ENCODE data around the gene SEMA3G.

The SEMA3G gene

DNA sequence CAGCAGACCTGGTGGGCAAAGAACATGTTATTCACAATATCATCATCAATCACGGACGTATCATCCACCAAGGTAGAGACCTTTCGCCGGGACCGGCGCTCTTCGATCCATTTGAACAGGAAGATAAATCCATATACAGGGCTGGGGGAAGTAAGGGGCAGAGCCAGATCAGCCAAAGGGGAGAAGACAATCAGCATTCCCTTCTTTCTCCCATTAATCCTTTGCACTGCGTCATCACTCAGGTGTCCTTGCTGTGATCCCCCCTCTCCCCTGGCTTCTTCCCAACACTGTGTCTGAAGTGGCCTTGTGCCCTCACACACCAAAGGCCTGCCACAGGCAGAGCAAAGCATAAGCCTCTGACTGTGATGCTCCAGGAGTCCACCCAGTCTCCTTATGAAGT is 36.4 kb downstream of the SEMA3G start:
- no peak for DNase-seq (ENCODE audit: low read depth)

DNA sequence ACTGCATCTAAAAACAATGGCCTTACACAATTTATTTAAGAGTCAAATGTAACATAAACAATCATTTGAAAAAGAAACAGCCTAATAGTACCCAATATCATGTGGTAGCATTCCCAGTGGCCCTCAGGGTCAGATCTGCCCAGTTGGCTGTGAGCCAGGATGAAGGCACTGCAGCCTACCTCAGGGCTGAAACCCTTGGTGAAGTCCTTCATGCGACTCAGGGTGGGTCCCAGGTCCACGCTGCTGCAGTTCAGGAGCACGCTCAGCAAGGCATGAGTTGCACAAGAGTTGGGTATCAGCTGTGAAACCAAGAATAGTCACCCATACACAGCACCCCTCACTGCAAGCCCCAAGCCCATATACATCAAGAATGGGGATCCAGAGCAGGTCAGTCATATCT is 37.1 kb downstream of the SEMA3G start:
- DNase-seq (ENCODE audit: low read depth): no peak

DNA sequence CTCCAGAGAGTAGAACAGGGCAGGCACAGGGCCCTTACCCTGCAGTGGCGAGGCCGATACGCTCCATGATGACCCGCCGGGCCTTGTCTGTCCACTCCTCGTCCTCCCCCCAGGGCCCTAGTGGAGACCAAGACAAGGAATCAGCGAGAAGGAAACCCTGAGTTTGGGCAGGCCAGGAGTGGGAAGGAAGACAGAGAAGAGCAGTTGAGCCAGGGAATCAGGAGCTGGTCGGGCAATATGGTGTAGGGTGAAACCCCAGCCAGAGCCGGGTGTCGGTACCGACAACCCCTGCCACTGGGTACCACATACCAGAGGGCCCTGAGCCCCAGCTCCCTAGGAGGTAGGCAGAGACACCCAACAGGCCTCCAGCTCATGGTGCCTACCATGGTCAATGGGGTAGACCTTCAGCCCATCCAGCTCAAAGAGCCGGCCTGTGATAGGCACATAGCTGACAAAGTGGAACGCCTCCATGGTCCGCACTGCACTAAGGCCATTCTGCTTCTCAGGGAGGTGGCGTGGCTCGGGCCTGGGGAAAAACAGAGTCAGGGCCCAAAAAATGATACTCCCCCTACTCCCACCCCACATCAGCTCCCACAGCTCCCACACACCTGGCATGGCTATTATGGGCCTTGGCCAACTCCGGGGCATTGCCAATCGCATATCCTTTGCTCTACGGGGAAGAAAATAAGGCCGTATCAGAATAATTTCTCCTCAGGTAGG is 38.0 kb downstream of the SEMA3G start:
- no peak for DNase-seq (ENCODE audit: low read depth)

DNA sequence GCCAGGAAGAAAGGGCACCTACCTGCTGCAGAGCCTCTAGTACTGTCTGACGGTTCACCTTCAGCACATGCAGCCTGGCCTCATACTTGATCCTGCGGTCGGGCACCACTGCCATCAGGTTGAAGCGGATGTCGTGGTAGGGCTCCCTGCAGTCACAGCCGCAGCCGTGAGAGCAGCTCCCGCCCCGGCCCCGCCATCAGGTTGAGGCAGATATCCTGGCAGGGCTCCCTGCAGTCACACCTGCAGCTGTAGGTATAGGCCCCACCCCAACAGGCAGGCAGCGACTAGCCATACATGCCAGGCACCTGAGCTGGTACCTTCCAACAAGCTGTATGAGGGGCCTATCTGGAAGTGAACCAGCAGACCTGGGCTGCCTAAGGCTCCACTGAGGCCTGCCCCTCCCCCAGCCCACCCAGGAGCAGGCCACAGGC is 38.7 kb downstream of the SEMA3G start:
- DNase-seq (ENCODE audit: low read depth): no peak

DNA sequence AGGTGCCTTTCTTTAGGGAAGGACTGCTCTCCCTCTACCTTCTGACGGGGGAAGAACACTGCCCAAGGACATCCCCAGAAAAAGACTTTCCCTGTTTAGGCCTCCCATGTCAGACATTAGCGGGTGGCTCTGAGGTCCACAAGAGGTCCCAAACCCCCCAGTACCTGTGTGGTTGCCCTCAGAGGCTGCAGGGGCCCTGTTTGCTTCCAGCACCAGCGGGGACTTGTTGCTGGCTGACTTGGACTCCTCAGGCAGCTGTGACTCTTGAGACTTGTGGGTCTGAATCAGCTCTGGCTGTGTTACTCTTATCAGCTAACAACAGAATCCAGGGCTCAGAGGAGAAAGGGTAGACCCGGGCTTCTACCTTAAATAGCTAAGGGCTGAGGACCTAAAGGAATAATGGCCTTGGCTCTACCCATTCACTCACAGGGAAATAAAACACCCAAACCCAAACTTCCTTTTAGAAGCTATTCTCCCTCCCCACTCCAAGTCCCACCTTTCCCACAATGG is 39.2 kb downstream of the SEMA3G start:
- DNase-seq (ENCODE audit: low read depth): no peak

DNA sequence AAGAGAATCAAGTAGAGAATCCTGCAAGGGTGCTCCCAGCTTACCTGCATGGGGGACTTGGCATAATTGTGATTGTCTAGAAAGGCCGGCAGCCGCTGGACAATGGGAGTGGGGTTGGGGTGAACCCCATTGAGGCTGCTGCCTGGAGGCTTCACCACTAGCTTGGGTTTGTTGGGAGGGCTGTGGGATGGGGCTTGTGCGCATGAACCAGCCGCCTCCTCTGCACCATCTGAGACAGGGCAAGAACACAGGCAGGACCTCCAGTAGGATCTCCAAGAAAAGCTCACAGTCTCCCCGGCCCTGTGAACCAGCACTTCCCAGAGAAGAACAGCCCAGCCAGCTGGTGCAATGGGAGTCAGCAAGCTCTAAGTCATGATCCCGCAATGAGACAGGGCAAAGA is 39.8 kb downstream of the SEMA3G start:
- DNase-seq (ENCODE audit: low read depth): no peak

DNA sequence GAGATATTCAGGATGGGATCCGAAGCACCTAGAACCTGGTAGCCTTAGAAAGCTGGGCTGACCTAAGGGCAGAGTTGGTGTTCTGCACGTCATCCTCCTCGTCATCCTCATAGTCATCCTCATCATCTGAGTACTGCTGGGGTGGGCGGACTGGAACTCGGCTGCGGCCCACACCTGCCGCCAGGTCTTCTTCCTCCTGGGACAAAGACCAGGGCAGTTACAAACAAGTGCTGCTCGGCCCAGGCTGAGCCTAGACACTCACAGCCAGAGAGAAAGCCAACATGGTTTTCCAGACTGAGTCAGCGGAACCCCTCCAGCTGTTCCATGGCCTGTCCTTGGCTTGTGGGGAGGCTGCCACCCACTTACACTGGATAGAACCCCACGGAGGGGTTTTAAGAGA is 40.5 kb downstream of the SEMA3G start:
- no peak for DNase-seq (ENCODE audit: low read depth)

DNA sequence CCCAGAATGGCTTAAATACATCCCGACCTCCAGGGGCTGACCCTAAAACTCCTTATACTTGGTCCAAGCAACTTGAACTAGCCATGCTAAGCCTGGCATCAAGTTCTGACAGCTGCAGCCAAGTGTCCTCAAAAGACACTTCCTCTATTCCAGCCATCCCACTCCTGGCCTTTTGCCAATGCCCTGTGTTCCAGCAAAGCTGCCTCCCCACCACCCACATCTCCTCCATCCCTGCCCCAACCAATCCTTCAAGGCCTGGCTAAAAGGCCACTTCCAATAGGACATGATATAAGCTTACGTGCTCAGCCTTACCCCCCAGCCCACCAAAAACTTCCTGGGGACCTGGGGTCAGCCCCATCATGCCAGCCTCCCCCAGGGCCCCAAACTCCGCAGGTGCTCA is 40.9 kb downstream of the SEMA3G start:
- no peak for DNase-seq (ENCODE audit: low read depth)

DNA sequence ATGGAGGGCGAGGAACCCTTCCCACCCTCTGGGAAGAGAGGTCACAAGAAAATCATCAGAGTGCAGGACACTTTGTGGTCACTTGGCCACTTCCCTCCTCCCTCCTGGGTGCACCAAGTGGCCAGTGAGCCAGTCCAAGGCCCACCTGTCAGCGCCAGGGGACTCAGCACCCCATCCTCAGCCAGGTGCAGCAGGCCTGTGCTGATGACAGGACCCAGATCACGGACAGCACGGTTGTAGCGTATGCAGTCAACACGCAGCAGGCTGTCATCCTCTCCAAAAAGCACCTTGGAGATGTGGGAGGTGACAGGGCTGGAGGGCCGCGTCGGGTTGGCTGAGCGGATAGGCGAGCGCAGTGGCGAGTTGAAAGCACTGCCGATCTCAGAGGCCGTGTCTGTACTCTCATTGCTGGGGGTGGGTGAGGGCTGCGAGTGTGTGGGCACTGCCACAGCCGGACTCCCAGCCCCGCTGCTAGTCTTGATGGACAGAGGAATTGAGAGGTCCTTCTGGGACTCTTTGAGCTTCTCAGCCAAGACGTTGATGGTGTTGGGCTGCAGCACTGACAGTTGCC is 41.5 kb downstream of the SEMA3G start:
- no peak for DNase-seq (ENCODE audit: low read depth)

DNA sequence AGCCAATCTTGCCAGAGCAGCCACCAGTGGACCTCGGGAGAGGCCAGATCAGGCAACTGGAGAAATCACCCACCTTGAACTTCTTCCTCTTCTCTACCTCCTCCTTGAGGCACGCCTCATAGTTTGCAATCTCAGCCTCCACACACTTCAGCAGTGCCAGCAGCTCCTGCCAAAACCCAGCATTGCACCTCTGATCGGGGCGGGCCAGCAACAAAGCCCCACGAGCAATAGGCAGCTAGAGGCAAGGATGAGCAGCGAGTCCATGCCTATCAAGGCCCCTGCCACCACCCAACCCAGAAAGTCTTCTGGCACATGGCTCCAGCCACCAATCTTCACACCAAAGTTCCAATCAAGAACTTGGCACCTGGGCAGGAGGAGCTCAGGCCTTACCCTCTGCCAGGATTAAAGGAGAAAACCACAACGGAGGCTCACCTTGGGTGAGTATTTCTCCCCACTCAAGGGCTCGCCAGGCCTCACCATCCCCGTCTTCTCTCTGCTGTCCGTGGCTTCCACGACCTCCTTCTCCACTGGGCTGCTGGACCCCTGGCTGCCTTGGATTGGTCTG is 42.1 kb downstream of the SEMA3G start:
- DNase-seq (ENCODE audit: low read depth): no peak

DNA sequence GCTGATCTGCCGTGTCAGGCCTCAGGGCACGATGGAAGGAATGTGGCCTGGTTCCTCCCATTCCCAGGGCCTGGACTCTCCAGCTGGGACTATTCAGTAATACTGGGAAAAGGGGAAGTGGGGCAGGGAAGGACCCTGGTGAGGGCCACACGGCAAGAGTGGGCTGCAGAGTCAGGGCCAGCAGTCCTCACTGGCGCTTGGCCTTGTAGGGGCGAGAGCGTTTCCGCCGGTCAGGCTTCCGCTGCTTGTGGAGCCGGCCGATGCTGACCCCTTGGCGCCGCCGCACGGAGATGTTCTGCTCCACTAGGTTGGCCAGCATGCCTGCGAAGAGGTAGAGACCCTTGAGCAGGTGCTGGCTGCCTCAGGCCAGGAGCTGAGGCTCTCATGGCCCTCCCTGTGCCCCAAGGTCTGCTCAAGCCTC is 42.8 kb downstream of the SEMA3G start:
- DNase-seq (ENCODE audit: low read depth): no peak

DNA sequence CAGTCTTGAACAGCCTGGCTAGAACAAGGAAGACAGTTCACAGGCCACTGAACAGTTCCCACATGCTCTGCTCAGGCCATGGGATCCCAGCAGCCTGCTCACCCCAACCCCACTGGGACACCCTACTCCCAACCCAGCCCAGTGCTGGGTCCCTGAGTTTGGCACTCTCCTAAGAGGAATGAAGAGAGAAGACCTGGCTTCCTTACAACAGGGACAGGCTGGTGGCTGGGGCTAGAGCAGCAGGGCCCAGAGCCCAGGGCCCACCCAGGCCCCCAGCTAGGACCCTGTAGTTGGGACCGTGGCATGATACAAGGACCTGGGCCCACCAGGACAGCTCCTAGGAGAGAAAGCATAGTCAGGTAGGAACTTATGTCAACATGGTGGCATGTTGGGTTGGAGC is 43.4 kb downstream of the SEMA3G start:
- DNase-seq (ENCODE audit: low read depth): no peak

DNA sequence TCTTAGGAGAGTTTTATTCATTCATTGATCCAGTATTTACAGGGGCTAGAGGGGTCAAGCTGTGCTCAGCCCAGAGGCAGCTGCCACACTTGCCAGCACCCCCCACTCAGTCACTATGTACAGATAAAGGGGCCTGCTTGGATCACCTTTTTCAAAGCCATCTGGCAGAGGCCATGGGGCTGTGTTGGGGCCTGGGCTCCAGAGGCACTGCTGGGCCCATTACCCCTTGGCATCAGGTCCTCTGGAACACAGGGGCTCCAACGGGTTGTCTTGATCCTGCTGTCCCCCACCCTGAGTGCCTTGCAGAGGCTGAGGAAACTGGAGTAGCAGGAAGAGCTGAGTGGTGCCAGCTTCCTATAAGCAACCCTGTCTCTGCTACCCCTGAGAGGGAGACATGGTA is 43.9 kb downstream of the SEMA3G start:
- no peak for DNase-seq (ENCODE audit: low read depth)

DNA sequence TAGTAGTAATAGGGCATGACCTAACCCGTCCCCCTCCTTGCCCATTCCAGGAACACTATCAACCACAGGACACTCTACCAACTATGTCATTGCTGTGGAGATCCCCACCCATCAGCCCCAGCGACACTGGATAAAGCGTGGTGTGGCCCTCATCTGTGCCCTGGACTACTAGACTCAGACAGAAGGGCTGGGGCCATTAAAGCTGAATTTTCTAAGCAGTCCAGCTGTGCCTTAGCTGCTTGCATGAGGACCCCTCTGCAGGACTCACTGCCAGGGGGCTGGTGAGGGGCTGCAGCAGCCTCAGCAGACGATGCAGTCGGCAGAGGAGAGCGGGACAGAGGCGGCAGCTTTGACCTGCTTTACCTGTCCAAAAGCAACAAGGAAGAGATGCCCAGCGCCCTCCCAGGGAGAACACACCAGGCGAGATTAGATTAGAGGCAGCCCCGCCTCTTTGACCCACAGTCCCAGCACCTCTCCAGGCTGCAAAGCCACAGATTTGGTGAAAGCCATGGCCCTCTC is 44.6 kb downstream of the SEMA3G start:
- DNase-seq (ENCODE audit: low read depth): no peak

DNA sequence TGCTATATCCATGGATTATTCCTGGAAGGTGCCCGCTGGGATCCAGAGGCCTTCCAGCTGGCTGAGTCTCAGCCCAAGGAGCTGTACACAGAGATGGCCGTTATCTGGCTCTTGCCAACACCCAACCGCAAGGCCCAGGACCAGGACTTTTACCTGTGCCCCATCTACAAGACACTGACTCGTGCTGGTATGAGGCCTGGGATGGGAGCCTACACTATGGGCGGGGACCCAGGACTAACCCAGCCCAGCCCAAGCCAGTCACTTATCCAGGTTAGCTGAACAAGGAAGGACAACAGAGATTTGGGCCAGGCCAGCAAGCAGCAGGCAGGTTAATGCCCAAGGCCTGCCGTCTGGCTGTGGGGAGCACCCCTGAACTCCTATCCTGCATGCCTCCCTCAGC is 45.3 kb downstream of the SEMA3G start:
- DNase-seq (ENCODE audit: low read depth): no peak

DNA sequence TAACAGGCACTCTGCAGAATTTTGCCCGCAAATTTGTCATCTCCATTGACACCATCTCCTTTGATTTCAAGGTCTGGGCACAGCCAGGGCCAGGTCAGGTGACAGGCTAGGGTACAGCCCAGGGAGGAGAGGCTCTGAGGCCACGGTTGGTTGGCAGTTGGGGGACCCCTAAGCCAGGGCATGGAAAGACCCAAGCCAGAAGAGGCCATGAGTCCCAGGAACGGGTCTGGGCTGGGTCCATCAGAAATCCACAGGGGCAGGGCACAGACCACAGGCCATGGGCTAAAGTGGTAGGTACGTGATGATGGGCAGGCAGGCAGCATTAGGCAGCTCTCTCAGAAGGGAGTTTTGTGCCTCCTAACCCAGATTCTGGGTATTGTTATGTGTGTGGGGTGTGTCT is 45.8 kb downstream of the SEMA3G start:
- no peak for DNase-seq (ENCODE audit: low read depth)

DNA sequence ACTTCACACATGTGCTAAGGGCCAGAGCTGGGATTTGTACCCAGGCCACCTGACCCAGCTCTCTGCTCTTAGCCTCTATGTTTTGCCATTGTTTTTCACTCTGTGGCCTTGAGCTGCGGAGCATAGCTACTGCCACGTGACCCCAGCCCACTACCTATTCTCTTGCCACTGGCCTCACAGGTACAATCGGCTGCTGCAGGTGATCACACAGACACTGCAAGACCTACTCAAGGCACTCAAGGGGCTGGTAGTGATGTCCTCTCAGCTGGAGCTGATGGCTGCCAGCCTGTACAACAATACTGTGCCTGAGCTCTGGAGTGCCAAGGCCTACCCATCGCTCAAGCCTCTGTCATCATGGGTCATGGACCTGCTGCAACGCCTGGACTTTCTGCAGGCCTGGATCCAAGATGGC is 46.2 kb downstream of the SEMA3G start:
- no peak for DNase-seq (ENCODE audit: low read depth)

DNA sequence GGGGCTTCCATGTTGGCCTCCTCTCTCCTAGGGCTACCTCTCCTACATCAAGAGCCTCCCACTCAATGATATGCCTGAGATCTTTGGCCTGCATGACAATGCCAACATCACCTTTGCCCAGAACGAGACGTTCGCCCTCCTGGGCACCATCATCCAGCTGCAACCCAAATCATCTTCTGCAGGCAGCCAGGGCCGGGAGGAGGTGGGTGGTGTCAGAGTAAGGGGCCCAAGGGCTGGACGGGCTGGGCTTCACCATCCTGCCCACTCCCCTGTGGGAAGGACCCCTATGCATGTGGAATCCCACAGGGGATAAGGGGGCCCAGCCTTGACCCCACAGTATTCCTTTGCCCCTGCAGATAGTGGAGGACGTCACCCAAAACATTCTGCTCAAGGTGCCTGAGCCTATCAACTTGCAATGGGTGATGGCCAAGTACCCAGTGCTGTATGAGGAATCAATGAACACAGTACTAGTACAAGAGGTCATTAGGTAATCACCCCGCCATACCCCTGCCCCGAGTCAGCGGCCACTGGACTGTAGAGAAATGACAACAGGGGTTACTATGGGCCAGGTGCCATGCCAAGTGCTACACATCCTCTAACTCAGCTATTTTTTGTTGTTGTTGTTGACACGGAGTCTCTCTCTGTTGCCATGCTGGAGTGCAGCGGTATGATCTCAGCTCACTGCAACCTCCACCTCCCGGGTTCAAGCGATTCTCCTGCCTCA is 47.1 kb downstream of the SEMA3G start:
- no peak for DNase-seq (ENCODE audit: low read depth)

DNA sequence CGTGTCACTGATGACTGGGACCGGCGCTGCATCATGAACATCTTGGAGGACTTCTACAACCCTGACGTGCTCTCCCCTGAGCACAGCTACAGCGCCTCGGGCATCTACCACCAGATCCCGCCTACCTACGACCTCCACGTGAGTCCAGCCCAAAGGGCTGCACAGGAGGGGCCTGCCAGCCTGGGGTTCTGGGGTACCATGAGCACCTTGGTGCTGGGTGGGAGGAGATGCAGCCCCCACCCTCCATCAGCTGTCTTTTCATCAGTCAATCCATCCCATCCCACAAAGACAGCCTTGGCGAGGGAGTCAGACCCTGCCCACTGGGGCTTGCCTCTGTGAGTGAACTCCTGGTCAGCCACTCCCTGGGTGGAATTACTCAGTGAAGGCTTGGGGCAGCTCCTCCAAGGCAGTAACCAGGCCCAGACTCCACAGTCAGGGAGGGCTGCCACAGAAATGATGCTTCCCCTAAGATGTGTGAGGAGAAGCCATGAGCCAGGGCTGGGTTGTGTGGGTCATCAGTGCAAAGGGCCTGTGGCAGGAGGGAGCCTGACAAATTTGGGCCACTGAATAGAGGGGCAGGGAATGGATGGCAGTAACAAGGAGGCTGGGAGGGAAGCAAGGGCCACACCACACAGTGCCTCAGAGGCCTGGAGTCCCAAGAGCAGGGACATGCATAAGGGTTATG is 47.9 kb downstream of the SEMA3G start:
- DNase-seq (ENCODE audit: low read depth): no peak

DNA sequence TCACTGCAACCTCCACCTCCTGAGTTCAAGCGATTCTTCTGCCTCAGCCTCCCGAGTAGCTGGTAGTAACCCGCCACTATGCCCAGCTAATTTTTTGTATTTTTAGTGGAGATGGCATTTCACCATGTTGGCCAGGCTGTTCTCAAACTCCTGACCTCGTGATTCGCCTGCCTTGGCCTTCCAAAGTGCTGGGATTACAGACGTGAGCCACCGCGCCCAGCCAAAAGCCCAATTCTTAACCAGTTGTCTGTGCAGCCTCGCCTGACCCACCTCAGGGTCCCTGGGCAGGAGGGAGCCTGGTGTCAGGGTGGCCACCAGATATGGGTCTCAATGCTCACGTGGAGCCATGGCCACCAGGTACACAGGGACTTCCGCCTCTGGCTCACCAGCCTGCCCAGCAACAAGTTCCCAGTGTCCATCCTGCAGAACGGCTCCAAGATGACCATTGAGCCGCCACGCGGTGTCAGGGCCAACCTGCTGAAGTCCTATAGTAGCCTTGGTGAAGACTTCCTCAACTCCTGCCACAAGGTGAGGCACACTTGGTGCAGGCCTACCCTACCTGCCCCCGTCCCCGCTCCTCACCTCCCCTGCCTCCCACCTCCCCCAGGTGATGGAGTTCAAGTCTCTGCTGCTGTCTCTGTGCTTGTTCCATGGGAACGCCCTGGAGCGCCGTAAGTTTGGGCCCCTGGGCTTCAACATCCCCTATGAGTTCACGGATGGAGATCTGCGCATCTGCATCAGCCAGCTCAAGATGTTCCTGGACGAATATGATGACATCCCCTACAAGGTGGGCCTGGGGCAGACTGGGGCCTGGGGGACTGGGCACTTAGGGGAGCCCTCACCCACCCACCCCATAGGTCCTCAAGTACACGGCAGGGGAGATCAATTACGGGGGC is 48.6 kb downstream of the SEMA3G start:
- DNase-seq (ENCODE audit: low read depth): no peak

DNA sequence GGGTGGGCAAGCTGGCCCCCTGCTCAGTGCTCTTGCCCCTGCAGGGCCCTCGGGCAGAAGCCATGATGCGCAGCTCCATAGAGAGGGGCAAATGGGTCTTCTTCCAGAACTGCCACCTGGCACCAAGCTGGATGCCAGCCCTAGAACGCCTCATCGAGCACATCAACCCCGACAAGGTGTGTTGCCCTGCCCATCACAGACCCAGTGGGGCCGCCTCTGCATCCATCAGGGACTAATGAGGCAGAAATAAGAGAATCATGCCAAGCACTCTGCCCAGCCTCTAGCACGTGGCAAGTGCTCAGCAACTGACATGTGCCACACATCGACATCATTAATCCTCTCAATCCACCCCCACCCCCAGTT is 49.4 kb downstream of the SEMA3G start:
- no peak for DNase-seq (ENCODE audit: low read depth)
